HUES64 (cell line): ENCODE measurements around the gene KPNA4.
"Not testable (repeated sequence)": the region's sequence is repeated elsewhere in the genome, so short reads cannot be mapped to it uniquely, and the experiment has no call there.

Source experiments
- H3K27ac ChIP-seq: 2 replicates; pipeline ENCODE4 v1.7.0; 2013; ENCODE audit warnings: low read depth, low read length, inconsistent platforms
- H3K27me3 ChIP-seq: 2 replicates; pipeline ENCODE4 v1.6.1; 2013; ENCODE audit warnings: mild to moderate bottlenecking, low read length; ENCODE audit not compliant: insufficient read depth
- H3K36me3 ChIP-seq: 2 replicates; pipeline ENCODE4 v1.6.1; 2013; ENCODE audit warnings: mild to moderate bottlenecking, low read length; ENCODE audit not compliant: insufficient read depth
- H3K4me1 ChIP-seq: 2 replicates; pipeline ENCODE4 v1.6.1; 2013; ENCODE audit warnings: mild to moderate bottlenecking, low read length, moderate library complexity; ENCODE audit not compliant: insufficient read depth
- H3K4me3 ChIP-seq: 2 replicates; pipeline ENCODE4 v1.5.1; 2013; ENCODE audit warnings: mild to moderate bottlenecking, low read length, moderate library complexity
- H3K9ac ChIP-seq: 2 replicates; pipeline ENCODE4 v1.6.1; 2013; ENCODE audit warnings: mild to moderate bottlenecking, low read depth, low read length
- H3K9me3 ChIP-seq: 2 replicates; pipeline ENCODE4 v1.6.1; 2013; ENCODE audit warnings: low read depth, low read length; ENCODE audit not compliant: insufficient read depth
- WGBS: fragments of 150-250, 120-280 bp; methylation state at CpG from one replicate; pipeline ENCODE4 v1.1.7; 2013; ENCODE audit warnings: missing lambda C conversion rate; 5-methylcytosine and 5-hydroxymethylcytosine counted together

Gene KPNA4

GRCh38 chr3:160472344-160472743, 93.0 kb downstream of the KPNA4 start:
- Histone ChIP-seq H3K27ac (no peak overlapping the region), H3K4me1 (no peaks in the 10 kb centered on the region), H3K36me3 (no peaks in the 10 kb centered on the region), H3K27me3 (no peaks in the 10 kb centered on the region), H3K9me3 (peaks cover 19% of the 10 kb centered on the region), H3K9ac (no peak overlapping the region), H3K4me3 (no peak overlapping the region)
- 71% methylated on average over 2 of the region's 2 CpGs for WGBS

- Histone ChIP-seq H3K27ac (no peak overlapping the region), H3K36me3 (no peaks in the 10 kb centered on the region), H3K9me3 (peaks cover 19% of the 10 kb centered on the region), H3K4me1 (no peaks in the 10 kb centered on the region), H3K4me3 (no peak overlapping the region), H3K9ac (no peak overlapping the region), H3K27me3 (no peaks in the 10 kb centered on the region)
- 53% methylated on average over 2 of the region's 2 CpGs for WGBS
Observed at GRCh38 chr3:160471892-160472291, 93.5 kb downstream of the KPNA4 start.

GRCh38 chr3:160470181-160470580, 95.2 kb downstream of the KPNA4 start:
- no peak overlapping the region for H3K27ac ChIP-seq
- H3K4me3 ChIP-seq, result no peak overlapping the region
- H3K4me1 ChIP-seq, result no peaks in the 10 kb centered on the region
- 88% methylated on average over 5 of the region's 5 CpGs for WGBS
- no peaks in the 10 kb centered on the region for H3K27me3 ChIP-seq
- H3K9me3 ChIP-seq, result peaks cover 19% of the 10 kb centered on the region
- H3K9ac ChIP-seq, result no peak overlapping the region
- H3K36me3 ChIP-seq, result no peaks in the 10 kb centered on the region

GRCh38 chr3:160464971-160465370, 100.4 kb downstream of the KPNA4 start:
- no CpG with 5 or more reads among the region's 1 CpG for WGBS
- Histone ChIP-seq H3K4me3 (no peak overlapping the region), H3K9ac (no peak overlapping the region), H3K27ac (no peak overlapping the region), H3K9me3 (peaks cover 4% of the 10 kb centered on the region), H3K4me1 (no peaks in the 10 kb centered on the region), H3K27me3 (peaks cover 12% of the 10 kb centered on the region; the same call in 1 of the 2 replicates), H3K36me3 (no peaks in the 10 kb centered on the region)

GRCh38 chr3:160464321-160464720, 101.0 kb downstream of the KPNA4 start:
- WGBS, result 86% methylated on average over 2 of the region's 2 CpGs
- H3K4me1 ChIP-seq, result no peaks in the 10 kb centered on the region
- no peak overlapping the region for H3K4me3 ChIP-seq
- H3K27ac ChIP-seq, result no peak overlapping the region
- H3K27me3 ChIP-seq, result peaks cover 12% of the 10 kb centered on the region; the same call in 1 of the 2 replicates
- no peaks in the 10 kb centered on the region for H3K36me3 ChIP-seq
- 0 out of 2 replicates have a peak, but pooled peaks cover 2% of the 10 kb centered on the region for H3K9me3 ChIP-seq
- H3K9ac ChIP-seq, result no peak overlapping the region

- Histone ChIP-seq H3K27me3 (peaks cover 12% of the 10 kb centered on the region; the same call in 1 of the 2 replicates), H3K9me3 (no peaks in the 10 kb centered on the region), H3K27ac (no peak overlapping the region), H3K36me3 (no peaks in the 10 kb centered on the region), H3K9ac (no peak overlapping the region), H3K4me3 (no peak overlapping the region), H3K4me1 (no peaks in the 10 kb centered on the region)
- WGBS, result 92% methylated on average over 3 of the region's 3 CpGs
Observed at GRCh38 chr3:160460033-160460432, 105.3 kb downstream of the KPNA4 start.

- H3K27me3 ChIP-seq, result peaks cover 12% of the 10 kb centered on the region; the same call in 1 of the 2 replicates
- H3K27ac ChIP-seq, result no peak overlapping the region
- 95% methylated on average over 9 of the region's 9 CpGs for WGBS
- H3K4me1 ChIP-seq, result no peaks in the 10 kb centered on the region
- H3K36me3 ChIP-seq, result no peaks in the 10 kb centered on the region
- no peak overlapping the region for H3K4me3 ChIP-seq
- H3K9me3 ChIP-seq, result no peaks in the 10 kb centered on the region
- no peak overlapping the region for H3K9ac ChIP-seq
Observed at GRCh38 chr3:160459450-160459970, 105.9 kb downstream of the KPNA4 start.

- Histone ChIP-seq H3K9ac (no peak overlapping the region), H3K27ac (no peak overlapping the region), H3K27me3 (peaks cover 12% of the 10 kb centered on the region; the same call in 1 of the 2 replicates), H3K36me3 (no peaks in the 10 kb centered on the region), H3K4me3 (no peak overlapping the region), H3K9me3 (no peaks in the 10 kb centered on the region), H3K4me1 (no peaks in the 10 kb centered on the region)
- WGBS, result 92% methylated on average over 4 of the region's 4 CpGs
Observed at GRCh38 chr3:160458151-160458550, 107.2 kb downstream of the KPNA4 start.

GRCh38 chr3:160455846-160456245, 109.5 kb downstream of the KPNA4 start:
- 91% methylated on average over 3 of the region's 3 CpGs for WGBS
- H3K9ac ChIP-seq, result no peak overlapping the region
- H3K4me1 ChIP-seq, result peaks cover 2% of the 10 kb centered on the region; the same call in 1 of the 2 replicates
- H3K4me3 ChIP-seq, result no peak overlapping the region
- H3K27ac ChIP-seq, result no peak overlapping the region
- H3K27me3 ChIP-seq, result no peaks in the 10 kb centered on the region
- H3K36me3 ChIP-seq, result no peaks in the 10 kb centered on the region
- no peaks in the 10 kb centered on the region for H3K9me3 ChIP-seq

GRCh38 chr3:160454995-160455394, 110.4 kb downstream of the KPNA4 start:
- 90% methylated on average over 1 of the region's 1 CpG for WGBS
- Histone ChIP-seq H3K9ac (no peak overlapping the region), H3K27ac (no peak overlapping the region), H3K36me3 (no peaks in the 10 kb centered on the region), H3K4me3 (no peak overlapping the region), H3K27me3 (no peaks in the 10 kb centered on the region), H3K4me1 (peaks cover 7% of the 10 kb centered on the region; the same call in 1 of the 2 replicates), H3K9me3 (no peaks in the 10 kb centered on the region)

GRCh38 chr3:160452251-160452650, 113.1 kb downstream of the KPNA4 start:
- H3K9ac ChIP-seq, H3K9me3 ChIP-seq, H3K4me3 ChIP-seq, H3K27me3 ChIP-seq, H3K27ac ChIP-seq, H3K36me3 ChIP-seq: not testable (repeated sequence)
- WGBS, result 95% methylated on average over 19 of the region's 19 CpGs
- H3K4me1 ChIP-seq, result peaks cover 18% of the 10 kb centered on the region

- Histone ChIP-seq H3K9me3 (no peaks in the 10 kb centered on the region), H3K4me3 (no peak overlapping the region), H3K27ac (no peak overlapping the region), H3K36me3 (peaks cover 16% of the 10 kb centered on the region), H3K27me3 (no peaks in the 10 kb centered on the region), H3K9ac (no peak overlapping the region), H3K4me1 (peaks cover 24% of the 10 kb centered on the region)
- WGBS, result 94% methylated on average over 3 of the region's 4 CpGs
Observed at GRCh38 chr3:160451602-160452001, 113.8 kb downstream of the KPNA4 start.
